ENCODE measurements around the gene LPAR2.

Gene LPAR2

GRCh38 chr19:19578252-19578651 lies 49.8 kb downstream of the LPAR2 start:
- DNase-seq (ENCODE audit: low spot score) = no peak
- TF ChIP-seq CTCF (IDR thresholded peaks at IDR 0.05; ENCODE audit: borderline replicate concordance, control extremely low read depth, extremely low read depth, insufficient read depth, missing control alignments) = no peak
- in situ Hi-C loops (cut with MboI; ENCODE audit: low sequenced_read_pairs, unreplicated experiment) = no loop called here

DNA sequence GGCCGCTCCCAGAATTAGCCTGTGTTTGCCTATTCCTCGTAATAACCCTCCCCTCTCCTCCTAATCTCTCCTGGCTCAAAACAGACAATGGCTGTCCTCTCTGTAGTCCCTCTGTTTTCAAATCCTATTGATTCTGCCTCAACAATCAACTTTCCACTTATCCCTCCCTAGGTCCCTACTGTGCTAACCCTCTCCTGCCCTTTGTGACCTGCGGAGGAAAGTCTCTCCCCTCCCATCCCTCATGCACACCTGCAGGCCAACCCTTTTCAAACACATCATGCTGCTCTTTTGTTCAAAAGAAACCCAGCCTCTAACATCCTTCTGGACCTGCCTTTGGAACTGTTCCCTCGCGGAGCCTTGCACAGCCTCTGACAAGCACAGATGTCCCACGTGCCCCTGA lies 52.6 kb downstream of the LPAR2 start:
- in situ Hi-C loops (cut with MboI; ENCODE audit: low sequenced_read_pairs, unreplicated experiment) = no loop called here
- no peak for DNase-seq (ENCODE audit: low spot score)
- no peak for TF ChIP-seq CTCF (IDR thresholded peaks at IDR 0.05; ENCODE audit: borderline replicate concordance, control extremely low read depth, extremely low read depth, insufficient read depth, missing control alignments)
